Panc1 (cell line): Measurements from ENCODE around the gene GNA12. TPM values are rescaled to one million over a fixed set of nuclear protein-coding genes. Genes with fewer than 3 reads are reported as not detected.

Source experiments
- ATAC-seq: fragments of 200-7000 bp; cut with Tn5 transposase; 2 replicates; pipeline ENCODE4 v1.9.1; 2020; ENCODE audit warnings: mild to moderate bottlenecking, moderate library complexity
- BruUV-seq: library from RNA; stranded (reverse); fragments of 400-500 nt; replicated peaks from 2 replicates; lab custom pipeline; 2021; lab: Mats Ljungman, UMichigan
- CTCF ChIA-PET: fragments of 300-600 bp; sonication (Branson Sonifier 250); formaldehyde crosslinking; loops from one replicate; lab custom pipeline; 2022; ENCODE audit warnings: antibody characterized with exemption; lab: Charles Lee
- POLR2A ChIA-PET: fragments of 300-600 bp; sonication (Branson Sonifier 250); formaldehyde crosslinking; loops from one replicate; lab custom pipeline; 2022; ENCODE audit warnings: antibody characterized with exemption; lab: Charles Lee
- DNase-seq: peaks from one replicate; pipeline ENCODE4 v3.0.0-alpha.2; 2010; ENCODE audit warnings: low read depth, low spot score
- H3K27ac ChIP-seq: 2 replicates; pipeline ENCODE4 v1.5.1; 2011; ENCODE audit warnings: mild to moderate bottlenecking, low read length, inconsistent platforms
- H3K27me3 ChIP-seq: fragments of 200-500 bp; sonication (Bioruptor generic); 2 replicates; pipeline ENCODE4 v1.6.0; 2014; ENCODE audit warnings: low read length, inconsistent platforms; ENCODE audit not compliant: control insufficient read depth, insufficient read depth
- H3K36me3 ChIP-seq: fragments of 200-500 bp; sonication (Bioruptor generic); 2 replicates; pipeline ENCODE4 v1.5.1; 2014; ENCODE audit warnings: inconsistent platforms, mild to moderate bottlenecking, low read length, moderate library complexity; ENCODE audit not compliant: control insufficient read depth, insufficient read depth
- H3K4me1 ChIP-seq: 2 replicates; pipeline ENCODE4 v1.5.1; 2011; ENCODE audit warnings: inconsistent platforms, mild to moderate bottlenecking, low read length, moderate library complexity; ENCODE audit not compliant: control insufficient read depth, insufficient read depth
- H3K4me3 ChIP-seq, 2 experiments: 2 replicates each; pipeline ENCODE4 v1.5.1; 2011 to 2012; ENCODE audit warnings: low read depth in 2 of 2, low read length in 2 of 2, mild to moderate bottlenecking in 2 of 2, inconsistent platforms in 1 of 2, moderate library complexity in 1 of 2
- H3K9me3 ChIP-seq: fragments of 200-500 bp; sonication (Bioruptor generic); 2 replicates; pipeline ENCODE4 v1.5.1; 2014; ENCODE audit warnings: low read depth, mild to moderate bottlenecking, inconsistent platforms, low read length, moderate library complexity; ENCODE audit not compliant: control insufficient read depth, insufficient read depth
- POLR2AphosphoS5 ChIP-seq: IDR thresholded peaks from 2 replicates; pipeline ENCODE4 v1.6.1; 2012; ENCODE audit warnings: mild to moderate bottlenecking, low read depth, low read length, moderate library complexity
- SIN3A ChIP-seq: IDR thresholded peaks from 2 replicates; pipeline ENCODE4 v1.6.1; 2012; ENCODE audit warnings: low read depth, mild to moderate bottlenecking, low read length, moderate library complexity, borderline replicate concordance; ENCODE audit not compliant: insufficient read depth
- TCF7L2 ChIP-seq: IDR thresholded peaks from 2 replicates; pipeline ENCODE4 v1.6.1; 2011; ENCODE audit warnings: mild to moderate bottlenecking, low read depth, low read length, inconsistent platforms
- in situ Hi-C: cut with HindIII; loops from 2 replicates; pipeline ENCODE4 v1.10.0; 2016; ENCODE audit warnings: low sequenced_read_pairs, low pct_unique_long_range_greater_than_20kb
- intact Hi-C: fragments of 100-400 bp; cut with micrococcal nuclease; formaldehyde crosslinking; loops from one replicate; pipeline ENCODE4 v1.10.0; 2022; ENCODE audit not compliant: unreplicated experiment
- total RNA-seq: library from RNA; stranded (reverse); gene quantifications from one replicate; pipeline ENCODE4 v1.2.1, GENCODE V29; 2021; ENCODE audit not compliant: unreplicated experiment
- TF ChIP-seq, protein P1 (sequence below), 2 experiments: IDR thresholded peaks; 2 replicates each; pipeline ENCODE4 v1.6.1; 2011 to 2012; ENCODE audit warnings: low read depth in 2 of 2, control low read depth in 1 of 2, low read length in 1 of 2, mild to moderate bottlenecking in 1 of 2, moderate library complexity in 1 of 2; ENCODE audit not compliant: insufficient read depth in 1 of 2
- TF ChIP-seq, protein P2 (sequence below): fragments of 450-650 bp; IDR thresholded peaks from 2 replicates; pipeline ENCODE4 v1.5.1; 2017; ENCODE audit warnings: mild to moderate bottlenecking

GNA12 gene
- total RNA-seq, 1 experiment from 2014 or later, result 139 TPM

GRCh38 chr7:2861509-2861908, 17.4 kb upstream of the GNA12 start:
- in situ Hi-C loops, result no loop called here
- CTCF ChIA-PET, result interaction anchor here (0.7 kb wide), 2 partner anchors 13 to 148 kb away, joined by 3 to 5 read pairs; no protein-coding TSS in a partner anchor
- no peak overlapping the region for H3K27ac ChIP-seq
- no peak for ATAC-seq
- TF ChIP-seq POLR2AphosphoS5 (no peak), TCF7L2 (no peak), SIN3A (no peak)
- TF ChIP-seq, protein P1, sequence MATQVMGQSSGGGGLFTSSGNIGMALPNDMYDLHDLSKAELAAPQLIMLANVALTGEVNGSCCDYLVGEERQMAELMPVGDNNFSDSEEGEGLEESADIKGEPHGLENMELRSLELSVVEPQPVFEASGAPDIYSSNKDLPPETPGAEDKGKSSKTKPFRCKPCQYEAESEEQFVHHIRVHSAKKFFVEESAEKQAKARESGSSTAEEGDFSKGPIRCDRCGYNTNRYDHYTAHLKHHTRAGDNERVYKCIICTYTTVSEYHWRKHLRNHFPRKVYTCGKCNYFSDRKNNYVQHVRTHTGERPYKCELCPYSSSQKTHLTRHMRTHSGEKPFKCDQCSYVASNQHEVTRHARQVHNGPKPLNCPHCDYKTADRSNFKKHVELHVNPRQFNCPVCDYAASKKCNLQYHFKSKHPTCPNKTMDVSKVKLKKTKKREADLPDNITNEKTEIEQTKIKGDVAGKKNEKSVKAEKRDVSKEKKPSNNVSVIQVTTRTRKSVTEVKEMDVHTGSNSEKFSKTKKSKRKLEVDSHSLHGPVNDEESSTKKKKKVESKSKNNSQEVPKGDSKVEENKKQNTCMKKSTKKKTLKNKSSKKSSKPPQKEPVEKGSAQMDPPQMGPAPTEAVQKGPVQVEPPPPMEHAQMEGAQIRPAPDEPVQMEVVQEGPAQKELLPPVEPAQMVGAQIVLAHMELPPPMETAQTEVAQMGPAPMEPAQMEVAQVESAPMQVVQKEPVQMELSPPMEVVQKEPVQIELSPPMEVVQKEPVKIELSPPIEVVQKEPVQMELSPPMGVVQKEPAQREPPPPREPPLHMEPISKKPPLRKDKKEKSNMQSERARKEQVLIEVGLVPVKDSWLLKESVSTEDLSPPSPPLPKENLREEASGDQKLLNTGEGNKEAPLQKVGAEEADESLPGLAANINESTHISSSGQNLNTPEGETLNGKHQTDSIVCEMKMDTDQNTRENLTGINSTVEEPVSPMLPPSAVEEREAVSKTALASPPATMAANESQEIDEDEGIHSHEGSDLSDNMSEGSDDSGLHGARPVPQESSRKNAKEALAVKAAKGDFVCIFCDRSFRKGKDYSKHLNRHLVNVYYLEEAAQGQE (IDR thresholded peaks at IDR 0.05; ENCODE audit: insufficient read depth in 1 of 2, low read depth in 2 of 2, low read length in 1 of 2), result no peak
- TF ChIP-seq, protein P2, sequence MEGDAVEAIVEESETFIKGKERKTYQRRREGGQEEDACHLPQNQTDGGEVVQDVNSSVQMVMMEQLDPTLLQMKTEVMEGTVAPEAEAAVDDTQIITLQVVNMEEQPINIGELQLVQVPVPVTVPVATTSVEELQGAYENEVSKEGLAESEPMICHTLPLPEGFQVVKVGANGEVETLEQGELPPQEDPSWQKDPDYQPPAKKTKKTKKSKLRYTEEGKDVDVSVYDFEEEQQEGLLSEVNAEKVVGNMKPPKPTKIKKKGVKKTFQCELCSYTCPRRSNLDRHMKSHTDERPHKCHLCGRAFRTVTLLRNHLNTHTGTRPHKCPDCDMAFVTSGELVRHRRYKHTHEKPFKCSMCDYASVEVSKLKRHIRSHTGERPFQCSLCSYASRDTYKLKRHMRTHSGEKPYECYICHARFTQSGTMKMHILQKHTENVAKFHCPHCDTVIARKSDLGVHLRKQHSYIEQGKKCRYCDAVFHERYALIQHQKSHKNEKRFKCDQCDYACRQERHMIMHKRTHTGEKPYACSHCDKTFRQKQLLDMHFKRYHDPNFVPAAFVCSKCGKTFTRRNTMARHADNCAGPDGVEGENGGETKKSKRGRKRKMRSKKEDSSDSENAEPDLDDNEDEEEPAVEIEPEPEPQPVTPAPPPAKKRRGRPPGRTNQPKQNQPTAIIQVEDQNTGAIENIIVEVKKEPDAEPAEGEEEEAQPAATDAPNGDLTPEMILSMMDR, result no peak
- intact Hi-C loops, result no loop called here
- H3K27me3 ChIP-seq, result no peaks in the 10 kb centered on the region
- POLR2A ChIA-PET, result no interaction called here
- no peaks in the 10 kb centered on the region for H3K9me3 ChIP-seq
- no peak overlapping the region for H3K4me3 ChIP-seq
- no peak for DNase-seq
- no TSS peak for BruUV-seq
- no peaks in the 10 kb centered on the region for H3K36me3 ChIP-seq
- peaks cover 35% of the 10 kb centered on the region for H3K4me1 ChIP-seq

DNA sequence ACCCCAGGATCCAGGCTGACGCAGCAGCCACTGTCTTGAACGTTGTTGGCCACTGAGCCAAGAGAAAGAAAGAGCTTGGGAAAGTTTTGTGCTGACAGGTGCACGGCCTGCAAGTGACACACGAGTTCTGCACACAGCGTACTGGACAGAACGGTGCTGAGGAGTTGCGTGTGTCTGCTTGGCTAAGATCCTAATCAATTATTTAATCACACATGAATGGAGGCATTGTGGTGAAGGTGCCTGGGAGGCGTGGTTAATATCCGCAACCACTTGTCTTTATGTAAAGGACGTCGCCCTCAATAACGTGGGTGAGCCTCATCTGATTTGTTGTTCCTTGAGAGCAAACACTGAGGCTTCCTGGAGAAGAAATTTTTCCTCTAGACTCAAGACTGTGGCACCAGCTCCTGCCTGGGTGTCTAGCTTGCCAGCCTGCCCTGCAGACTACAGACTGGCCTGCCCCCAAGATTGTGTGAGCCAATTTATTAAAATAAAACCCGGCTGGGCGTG, 16.6 kb upstream of the GNA12 start:
- no peaks in the 10 kb centered on the region for H3K27me3 ChIP-seq
- H3K36me3 ChIP-seq, result no peaks in the 10 kb centered on the region
- ChIA-PET CTCF (interaction anchor here (0.7 kb wide), 1 partner anchor 14 kb away, joined by 3 read pairs; no protein-coding TSS in a partner anchor), POLR2A (no interaction called here)
- no peak for TF ChIP-seq POLR2AphosphoS5
- TF ChIP-seq, protein P2, result no peak
- TF ChIP-seq, protein P1 (IDR thresholded peaks at IDR 0.05; ENCODE audit: insufficient read depth in 1 of 2, low read depth in 2 of 2, low read length in 1 of 2), result no peak
- TF ChIP-seq TCF7L2, result no peak
- no peak for TF ChIP-seq SIN3A
- no peaks in the 10 kb centered on the region for H3K9me3 ChIP-seq
- peaks cover 35% of the 10 kb centered on the region for H3K4me1 ChIP-seq
- intact Hi-C loops (no loop called here), in situ Hi-C loops (no loop called here)
- H3K27ac ChIP-seq, result peak overlapping the region; percentile 53
- H3K4me3 ChIP-seq, result peak overlapping the region in 1 of 2 experiments; percentile 42; a peak in 2 of 4 replicates
- ATAC-seq (peak; percentile 43), DNase-seq (peak; percentile 56)
- no TSS peak for BruUV-seq
